ENCODE measurements around the gene MAP4K4. TPM values are rescaled to one million over a fixed set of nuclear protein-coding genes. Genes with fewer than 3 reads are reported as not detected.
A peak's percentile ranks its signal among the peaks of the same experiment; 100 is the strongest.

The MAP4K4 gene
- total and polyA plus RNA-seq, 2 of the 13 experiments (the other 11 are each of a cell fraction or from before 2014, with no cell fraction given) = 105 to 264 TPM

- TF ChIP-seq TRAFD1 (CRISPR knock-in tag; IDR thresholded peaks at IDR 0.05; ENCODE audit: borderline replicate concordance) (no peak), MAZ (IDR thresholded peaks at IDR 0.05; ENCODE audit: borderline replicate concordance, low read depth, low read length) (no peak), MAZ (CRISPR knock-in tag; IDR thresholded peaks at IDR 0.05; ENCODE audit: low read depth) (peak; percentile 59; the same call in 1 of the 2 replicates), ZNF569 (CRISPR knock-in tag; IDR thresholded peaks at IDR 0.05; ENCODE audit: borderline replicate concordance) (no peak), ZNF674 (CRISPR knock-in tag; IDR thresholded peaks at IDR 0.05; ENCODE audit: low read depth) (no peak), MBD4 (IDR thresholded peaks at IDR 0.05; ENCODE audit: borderline replicate concordance, low read length) (no peak; the same call in 1 of the 2 replicates), FOXA1 (IDR thresholded peaks at IDR 0.05) (peak; percentile 69), FOXA1 (CRISPR knock-in tag; IDR thresholded peaks at IDR 0.05) (peak; percentile 97), ZNF790 (CRISPR knock-in tag; IDR thresholded peaks at IDR 0.05; ENCODE audit: borderline replicate concordance) (no peak), TP53 (CRISPR knock-in tag; conservative IDR thresholded peaks at IDR 0.05) (no peak), GPN1 (CRISPR knock-in tag; IDR thresholded peaks at IDR 0.05; ENCODE audit: borderline replicate concordance) (no peak), MEIS2 (CRISPR knock-in tag; IDR thresholded peaks at IDR 0.05) (0 out of 2 replicates have a peak, but pooled peaks have one; percentile 37), SMAD9 (CRISPR knock-in tag; IDR thresholded peaks at IDR 0.05) (no peak), ZKSCAN1 (IDR thresholded peaks at IDR 0.05; ENCODE audit: low read length) (no peak), ZNF263 (CRISPR knock-in tag; IDR thresholded peaks at IDR 0.05) (no peak; the same call in 1 of the 2 replicates), SNAPC5 (CRISPR knock-in tag; IDR thresholded peaks at IDR 0.05; ENCODE audit: borderline replicate concordance) (no peak), ZNF709 (CRISPR knock-in tag; IDR thresholded peaks at IDR 0.05) (no peak), RFXANK (CRISPR knock-in tag; IDR thresholded peaks at IDR 0.05) (peak; percentile 45; the same call in 1 of the 2 replicates), SATB2 (CRISPR knock-in tag; IDR thresholded peaks at IDR 0.05) (no peak), MIXL1 (CRISPR knock-in tag; IDR thresholded peaks at IDR 0.05) (no peak; the same call in 1 of the 2 replicates)
- TF ChIP-seq, protein P1, sequence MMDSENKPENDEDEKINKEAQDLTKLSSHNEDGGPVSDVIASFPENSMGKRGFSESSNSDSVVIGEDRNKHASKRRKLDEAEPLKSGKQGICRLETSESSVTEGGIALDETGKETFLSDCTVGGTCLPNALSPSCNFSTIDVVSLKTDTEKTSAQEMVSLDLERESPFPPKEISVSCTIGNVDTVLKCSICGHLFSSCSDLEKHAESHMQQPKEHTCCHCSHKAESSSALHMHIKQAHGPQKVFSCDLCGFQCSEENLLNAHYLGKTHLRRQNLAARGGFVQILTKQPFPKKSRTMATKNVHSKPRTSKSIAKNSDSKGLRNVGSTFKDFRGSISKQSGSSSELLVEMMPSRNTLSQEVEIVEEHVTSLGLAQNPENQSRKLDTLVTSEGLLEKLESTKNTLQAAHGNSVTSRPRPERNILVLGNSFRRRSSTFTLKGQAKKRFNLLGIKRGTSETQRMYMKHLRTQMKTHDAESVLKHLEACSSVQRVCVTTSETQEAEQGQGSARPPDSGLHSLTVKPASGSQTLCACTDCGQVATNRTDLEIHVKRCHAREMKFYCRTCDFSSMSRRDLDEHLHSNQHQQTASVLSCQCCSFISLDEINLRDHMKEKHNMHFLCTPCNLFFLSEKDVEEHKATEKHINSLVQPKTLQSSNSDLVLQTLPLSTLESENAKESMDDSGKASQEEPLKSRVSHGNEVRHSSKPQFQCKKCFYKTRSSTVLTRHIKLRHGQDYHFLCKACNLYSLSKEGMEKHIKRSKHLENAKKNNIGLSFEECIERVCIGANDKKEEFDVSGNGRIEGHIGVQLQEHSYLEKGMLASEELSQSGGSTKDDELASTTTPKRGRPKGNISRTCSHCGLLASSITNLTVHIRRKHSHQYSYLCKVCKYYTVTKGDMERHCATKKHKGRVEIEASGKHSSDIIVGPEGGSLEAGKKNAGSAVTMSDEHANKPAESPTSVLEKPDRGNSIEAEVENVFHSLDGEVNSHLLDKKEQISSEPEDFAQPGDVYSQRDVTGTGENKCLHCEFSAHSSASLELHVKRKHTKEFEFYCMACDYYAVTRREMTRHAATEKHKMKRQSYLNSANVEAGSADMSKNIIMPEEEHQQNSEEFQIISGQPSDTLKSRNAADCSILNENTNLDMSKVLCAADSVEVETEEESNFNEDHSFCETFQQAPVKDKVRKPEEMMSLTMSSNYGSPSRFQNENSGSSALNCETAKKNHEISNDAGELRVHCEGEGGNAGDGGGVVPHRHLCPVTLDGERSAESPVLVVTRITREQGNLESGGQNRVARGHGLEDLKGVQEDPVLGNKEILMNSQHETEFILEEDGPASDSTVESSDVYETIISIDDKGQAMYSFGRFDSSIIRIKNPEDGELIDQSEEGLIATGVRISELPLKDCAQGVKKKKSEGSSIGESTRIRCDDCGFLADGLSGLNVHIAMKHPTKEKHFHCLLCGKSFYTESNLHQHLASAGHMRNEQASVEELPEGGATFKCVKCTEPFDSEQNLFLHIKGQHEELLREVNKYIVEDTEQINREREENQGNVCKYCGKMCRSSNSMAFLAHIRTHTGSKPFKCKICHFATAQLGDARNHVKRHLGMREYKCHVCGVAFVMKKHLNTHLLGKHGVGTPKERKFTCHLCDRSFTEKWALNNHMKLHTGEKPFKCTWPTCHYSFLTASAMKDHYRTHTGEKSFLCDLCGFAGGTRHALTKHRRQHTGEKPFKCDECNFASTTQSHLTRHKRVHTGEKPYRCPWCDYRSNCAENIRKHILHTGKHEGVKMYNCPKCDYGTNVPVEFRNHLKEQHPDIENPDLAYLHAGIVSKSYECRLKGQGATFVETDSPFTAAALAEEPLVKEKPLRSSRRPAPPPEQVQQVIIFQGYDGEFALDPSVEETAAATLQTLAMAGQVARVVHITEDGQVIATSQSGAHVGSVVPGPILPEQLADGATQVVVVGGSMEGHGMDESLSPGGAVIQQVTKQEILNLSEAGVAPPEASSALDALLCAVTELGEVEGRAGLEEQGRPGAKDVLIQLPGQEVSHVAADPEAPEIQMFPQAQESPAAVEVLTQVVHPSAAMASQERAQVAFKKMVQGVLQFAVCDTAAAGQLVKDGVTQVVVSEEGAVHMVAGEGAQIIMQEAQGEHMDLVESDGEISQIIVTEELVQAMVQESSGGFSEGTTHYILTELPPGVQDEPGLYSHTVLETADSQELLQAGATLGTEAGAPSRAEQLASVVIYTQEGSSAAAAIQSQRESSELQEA (CRISPR knock-in tag; IDR thresholded peaks at IDR 0.05; ENCODE audit: not compliant biosample characterization) = no peak
These were observed 66.2 kb downstream of the MAP4K4 start (continued) for GRCh38 chr2:101763496-101764333.
